Activated naive CD8-positive, alpha-beta T cell (primary cell): ENCODE data around the gene ARHGEF39.
"Not testable (repeated sequence)": the region's sequence is repeated elsewhere in the genome, so short reads cannot be mapped to it uniquely, and the experiment has no call there.

Experiments
- H3K27ac Mint-ChIP-seq: one replicate; pipeline ENCODE4 v1.8.0; 2021; ENCODE audit warnings: mixed read lengths
- H3K27me3 Mint-ChIP-seq: one replicate; pipeline ENCODE4 v1.8.0; 2021; ENCODE audit warnings: mixed read lengths
- H3K36me3 Mint-ChIP-seq: one replicate; pipeline ENCODE4 v1.8.0; 2021; ENCODE audit warnings: mixed read lengths
- H3K4me1 Mint-ChIP-seq: one replicate; pipeline ENCODE4 v1.8.0; 2021; ENCODE audit warnings: low read depth, mixed read lengths
- H3K4me3 Mint-ChIP-seq: one replicate; pipeline ENCODE4 v1.8.0; 2021; ENCODE audit warnings: mild to moderate bottlenecking, mixed read lengths
- H3K9me3 Mint-ChIP-seq: one replicate; pipeline ENCODE4 v1.8.0; 2021; ENCODE audit warnings: low read depth, mixed read lengths

Gene ARHGEF39

DNA sequence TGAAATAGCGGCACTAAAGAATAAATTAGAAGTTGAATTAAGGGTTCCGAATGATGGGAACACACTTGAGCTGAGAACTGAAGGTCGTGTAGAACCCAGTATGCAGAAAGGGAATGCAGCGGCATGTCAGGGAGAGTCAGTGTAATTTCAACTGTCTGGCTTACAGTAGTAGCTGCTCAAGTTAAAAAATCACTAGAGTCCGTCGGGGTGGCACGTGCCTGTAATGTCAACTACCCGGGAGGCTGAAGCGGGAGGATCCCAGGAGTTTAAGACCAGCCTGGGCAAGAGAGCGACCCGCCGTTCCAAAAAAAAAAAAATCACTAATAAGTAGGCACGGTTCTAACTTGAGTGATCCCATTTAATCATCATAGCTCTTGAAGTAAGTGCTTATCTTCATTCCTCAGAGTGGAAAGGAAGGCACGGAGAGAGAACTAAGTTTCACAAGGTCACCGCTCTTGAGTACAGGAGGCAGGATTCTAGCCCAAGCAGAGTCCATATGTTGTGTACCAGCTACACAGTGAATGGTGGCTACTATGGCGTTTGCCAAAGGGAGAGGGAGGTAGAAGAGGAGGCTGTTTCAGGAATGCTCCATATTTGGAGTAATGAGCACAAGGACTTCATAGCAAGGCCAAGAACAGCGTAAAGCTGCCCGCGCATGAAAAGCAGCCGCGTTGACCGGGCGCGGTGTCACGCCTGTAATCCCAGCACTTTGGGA lies 8.0 kb downstream of the ARHGEF39 start:
- Mint-ChIP-seq H3K4me1 (peaks cover 64% of the 10 kb centered on the region), H3K9me3 (no peaks in the 10 kb centered on the region), H3K27ac (peak overlapping the region; percentile 99), H3K27me3 (no peaks in the 10 kb centered on the region), H3K36me3 (peaks cover 2% of the 10 kb centered on the region), H3K4me3 (peak overlapping the region; percentile 85)

GRCh38 chr9:35656348-35656747 lies 8.6 kb downstream of the ARHGEF39 start:
- Mint-ChIP-seq H3K9me3 (no peaks in the 10 kb centered on the region), H3K4me1 (peaks cover 66% of the 10 kb centered on the region), H3K4me3 (peak overlapping the region; percentile 85)

DNA sequence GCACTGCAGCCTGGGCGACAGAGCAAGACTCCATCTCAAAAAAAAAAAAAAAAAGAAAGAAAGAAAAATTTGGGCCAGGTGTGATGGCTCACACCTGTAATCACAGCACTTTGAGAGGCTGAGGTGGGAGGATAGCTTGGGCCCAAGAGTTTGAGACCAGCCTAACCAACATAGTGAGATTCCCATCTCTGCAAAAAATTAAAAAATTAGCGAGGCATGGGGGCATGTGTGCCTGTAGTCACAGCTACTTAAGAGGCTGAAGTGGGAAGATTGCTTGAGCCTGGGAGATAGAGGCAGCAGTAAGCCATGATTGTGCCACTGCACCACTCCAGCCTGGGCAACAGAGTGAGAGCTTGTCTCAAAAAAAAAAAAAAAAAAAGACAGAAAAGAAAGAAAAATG lies 11.4 kb downstream of the ARHGEF39 start:
- Mint-ChIP-seq H3K27me3 (no peaks in the 10 kb centered on the region), H3K4me3 (no peak overlapping the region), H3K4me1 (peaks cover 60% of the 10 kb centered on the region), H3K27ac (no peak overlapping the region), H3K36me3 (no peaks in the 10 kb centered on the region), H3K9me3 (no peaks in the 10 kb centered on the region)

More at GRCh38 chr9:35656348-35656747, 8.6 kb downstream of the ARHGEF39 start:
- Mint-ChIP-seq H3K27ac (peak overlapping the region; percentile 99), H3K36me3 (peaks cover 2% of the 10 kb centered on the region), H3K27me3 (no peaks in the 10 kb centered on the region)

- Mint-ChIP-seq H3K27ac (no peak overlapping the region), H3K4me1 (peaks cover 66% of the 10 kb centered on the region), H3K36me3 (no peaks in the 10 kb centered on the region), H3K27me3 (no peaks in the 10 kb centered on the region), H3K4me3 (no peak overlapping the region), H3K9me3 (no peaks in the 10 kb centered on the region)
Measured at GRCh38 chr9:35652829-35653209, 12.2 kb downstream of the ARHGEF39 start.

DNA sequence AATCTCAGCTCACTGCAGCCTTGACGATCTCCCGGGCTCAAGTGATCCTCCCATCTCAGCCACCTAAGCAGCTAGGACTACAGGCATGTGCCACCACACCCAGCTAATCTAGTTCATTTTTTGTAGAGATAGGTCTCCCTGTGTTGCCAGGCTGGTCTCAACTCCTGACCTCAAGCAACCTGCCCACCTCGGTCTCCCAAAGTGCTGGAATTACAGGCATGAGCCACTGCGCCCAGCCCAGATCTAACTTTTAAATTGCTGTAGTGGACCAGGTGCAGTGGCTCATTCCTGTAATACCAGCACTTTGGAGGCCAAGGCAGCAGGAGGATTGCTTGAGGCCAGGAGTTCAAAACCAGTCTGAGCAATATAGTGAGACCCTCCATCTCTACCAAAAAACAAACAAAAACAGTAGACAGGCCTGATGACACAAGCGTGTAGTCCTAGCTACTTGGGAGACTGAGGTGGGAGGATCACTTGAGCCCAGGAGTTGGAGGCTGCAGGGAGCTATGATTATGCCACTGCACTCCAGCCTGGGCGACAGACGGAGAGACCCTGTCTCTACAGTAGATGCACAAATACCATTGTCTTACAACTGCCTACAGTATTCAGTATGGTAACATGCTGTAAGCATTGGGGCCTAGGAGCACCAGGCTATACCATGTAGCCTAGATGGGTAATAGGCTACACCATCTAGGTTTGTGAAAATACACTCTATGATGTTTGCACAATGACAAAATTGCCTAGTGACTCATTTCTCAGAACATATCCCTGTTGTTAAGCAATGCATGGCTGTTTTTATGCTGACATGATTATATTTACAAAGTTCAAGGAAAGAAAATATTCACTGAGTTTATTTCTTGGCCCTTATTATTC lies 12.8 kb downstream of the ARHGEF39 start:
- peak overlapping the region; percentile 91 for H3K27ac Mint-ChIP-seq
- H3K36me3 Mint-ChIP-seq: no peaks in the 10 kb centered on the region
- peaks cover 66% of the 10 kb centered on the region for H3K4me1 Mint-ChIP-seq
- H3K4me3 Mint-ChIP-seq: peak overlapping the region; percentile 38
- no peaks in the 10 kb centered on the region for H3K9me3 Mint-ChIP-seq
- H3K27me3 Mint-ChIP-seq: no peaks in the 10 kb centered on the region

DNA sequence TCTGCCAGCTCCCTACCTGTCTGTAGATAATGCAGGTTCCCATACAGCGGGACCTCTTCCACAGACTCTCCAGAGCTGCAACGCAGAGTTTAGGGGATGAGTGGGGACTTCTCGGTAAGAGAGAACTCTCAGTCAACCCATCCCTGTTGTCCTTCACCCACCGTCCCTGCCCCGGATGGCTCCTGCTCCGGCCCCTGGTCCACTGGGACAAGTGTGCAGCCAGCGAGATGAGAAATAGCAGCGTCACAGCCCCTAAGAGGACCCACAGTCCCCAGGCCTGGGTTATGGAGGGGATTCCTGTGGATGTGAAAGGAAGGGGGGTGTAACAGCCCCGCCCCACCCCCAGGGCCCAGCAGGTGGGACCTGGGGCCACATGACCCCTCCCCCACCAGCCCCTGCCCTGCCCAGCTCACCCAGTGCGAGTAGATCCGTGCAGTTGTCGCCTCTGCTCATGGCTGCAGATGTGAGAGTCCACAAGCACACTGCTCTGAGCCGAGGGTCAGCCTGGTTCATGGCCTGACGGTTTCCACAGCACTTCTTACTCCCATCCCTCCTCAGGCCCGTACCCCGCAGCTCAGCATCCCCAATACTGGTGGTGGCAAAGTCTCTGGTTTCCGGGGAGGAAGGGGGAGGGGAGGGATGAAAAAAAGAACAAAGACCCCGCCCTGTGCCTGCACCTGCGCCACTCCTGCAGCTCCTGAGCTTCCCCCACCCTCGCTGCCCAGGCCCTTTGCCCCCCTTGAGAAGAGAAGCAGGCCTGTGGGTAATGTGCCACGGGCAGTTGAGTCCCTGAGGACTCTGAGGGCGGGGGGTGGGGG lies 14.4 kb downstream of the ARHGEF39 start, which contains the start of gene SIT1:
TSS of gene SIT1 (minus strand) at position 591 of the 818 bp plus-strand sequence. CDS start at position 513, 78 bp downstream.
- Mint-ChIP-seq H3K4me3 (peak within 1 kb of the TSS; percentile 85), H3K4me1 (peaks cover 61% of the 10 kb centered on the region), H3K27ac (peak within 1 kb of the TSS; percentile 91), H3K9me3 (no peaks in the 10 kb centered on the region), H3K36me3 (no peaks in the 10 kb centered on the region), H3K27me3 (no peaks in the 10 kb centered on the region)

DNA sequence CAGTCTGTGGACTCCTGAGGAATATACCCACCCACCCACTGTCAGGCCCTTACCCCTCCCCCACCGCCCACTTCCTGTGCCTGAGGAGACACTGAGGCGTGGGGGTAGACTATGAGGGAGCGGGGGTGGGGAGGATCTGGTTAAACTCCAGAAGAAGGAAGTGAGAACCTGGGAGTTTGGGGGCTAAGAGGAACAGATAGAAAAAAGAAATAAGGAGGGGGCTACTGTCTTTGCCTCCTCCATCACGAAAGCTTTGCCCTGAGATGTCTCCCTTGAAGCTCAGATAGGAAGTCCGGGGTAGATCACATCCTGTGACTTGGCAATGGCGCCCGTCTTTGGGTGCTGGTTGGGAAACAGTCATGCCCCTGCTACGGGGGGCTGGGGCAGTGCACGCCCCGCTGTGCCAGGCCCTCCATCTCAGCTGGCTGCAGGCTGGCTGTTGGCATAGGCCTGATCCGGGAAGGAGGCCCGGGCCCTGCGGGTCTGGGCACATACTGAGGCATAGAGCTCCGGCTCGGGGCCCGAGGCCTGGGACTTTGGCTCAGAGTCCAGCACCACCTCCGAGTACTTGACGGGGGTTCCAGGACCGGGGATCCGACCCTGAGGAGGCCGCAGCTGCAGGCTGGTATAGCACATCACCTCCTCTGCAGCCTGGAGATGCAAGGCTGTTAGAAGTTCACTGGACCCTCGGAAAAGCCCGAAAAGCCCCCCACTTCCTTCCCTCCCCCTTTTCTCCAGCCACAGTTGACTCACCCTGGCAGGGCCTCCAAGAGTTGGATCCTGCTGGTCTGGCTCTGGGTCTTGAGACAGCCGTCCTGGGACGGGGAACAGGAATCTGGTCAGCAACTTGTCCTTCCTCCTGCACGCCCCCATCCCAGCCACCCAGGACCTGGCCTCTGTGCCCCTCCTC lies 15.3 kb downstream of the ARHGEF39 start:
- no peaks in the 10 kb centered on the region for H3K27me3 Mint-ChIP-seq
- peak overlapping the region; percentile 91 for H3K27ac Mint-ChIP-seq
- peaks cover 64% of the 10 kb centered on the region for H3K4me1 Mint-ChIP-seq
- H3K9me3 Mint-ChIP-seq: no peaks in the 10 kb centered on the region
- peak overlapping the region; percentile 85 for H3K4me3 Mint-ChIP-seq
- H3K36me3 Mint-ChIP-seq: no peaks in the 10 kb centered on the region

DNA sequence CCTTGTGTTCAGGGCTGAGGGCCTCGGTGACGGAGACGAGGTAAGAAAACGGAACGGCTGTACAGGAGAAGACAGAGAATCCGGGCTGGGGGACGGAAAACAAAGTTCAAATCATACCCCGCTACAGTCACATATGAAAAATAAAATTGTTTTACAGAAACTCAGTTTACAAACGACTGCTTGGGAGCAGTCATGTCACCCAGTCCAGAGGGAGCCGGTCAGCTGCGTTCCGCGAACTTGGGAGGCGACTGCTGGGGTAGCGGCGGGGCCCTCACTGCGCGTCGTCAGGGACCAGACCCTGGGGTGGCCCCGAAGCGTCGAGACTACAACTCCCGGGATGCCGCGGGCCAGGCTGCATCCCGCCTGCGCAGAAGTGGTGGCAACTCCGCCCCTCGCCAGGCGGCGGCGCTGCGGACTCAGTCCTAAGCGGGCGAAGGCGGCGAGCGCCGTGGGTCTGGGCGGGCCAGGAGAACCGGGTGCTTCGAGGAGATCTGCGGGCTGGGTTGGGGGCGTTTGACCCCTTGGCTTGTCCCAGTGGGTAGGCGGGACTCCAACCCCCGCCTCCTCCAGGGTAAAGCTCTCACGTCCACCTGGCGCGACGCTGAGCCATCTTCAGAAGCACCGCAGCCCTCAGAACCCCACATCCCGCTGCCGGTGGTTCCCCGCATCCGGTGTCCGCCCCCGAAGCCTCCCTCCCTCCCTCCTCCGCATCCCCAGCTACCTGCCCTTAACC lies 18.3 kb downstream of the ARHGEF39 start:
- Mint-ChIP-seq H3K27me3 (no peaks in the 10 kb centered on the region), H3K9me3 (no peaks in the 10 kb centered on the region), H3K4me1 (peaks cover 65% of the 10 kb centered on the region), H3K27ac (peak overlapping the region; percentile 93), H3K36me3 (no peaks in the 10 kb centered on the region), H3K4me3 (peak overlapping the region; percentile 96)

DNA sequence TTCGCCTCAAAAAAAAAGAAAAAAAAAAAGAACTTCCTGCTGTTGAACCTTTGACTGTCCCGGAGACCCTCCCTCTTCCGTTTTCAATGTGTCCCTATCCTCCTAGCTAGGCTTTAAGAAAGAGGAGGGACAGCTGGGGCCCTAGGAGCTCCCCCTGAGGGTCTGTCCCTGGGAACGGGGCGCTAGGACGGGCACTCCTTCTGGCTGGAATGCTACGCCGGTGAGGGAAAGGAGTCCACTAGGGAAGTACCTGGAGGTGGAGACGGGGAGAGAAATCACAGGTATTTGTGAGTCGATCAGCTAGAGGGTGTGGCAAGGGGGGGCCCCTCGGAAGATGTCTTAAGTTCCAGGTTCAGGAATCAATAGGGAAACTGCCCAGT lies 18.9 kb downstream of the ARHGEF39 start:
- no peaks in the 10 kb centered on the region for H3K9me3 Mint-ChIP-seq
- peaks cover 63% of the 10 kb centered on the region for H3K4me1 Mint-ChIP-seq

GRCh38 chr9:35645736-35646135 lies 19.3 kb downstream of the ARHGEF39 start:
- peaks cover 60% of the 10 kb centered on the region for H3K4me1 Mint-ChIP-seq

More for the DNA sequence above, 18.9 kb downstream of the ARHGEF39 start:
- H3K4me3 Mint-ChIP-seq: peak overlapping the region; percentile 96
- no peaks in the 10 kb centered on the region for H3K36me3 Mint-ChIP-seq
- H3K27me3 Mint-ChIP-seq: no peaks in the 10 kb centered on the region
- H3K27ac Mint-ChIP-seq: peak overlapping the region; percentile 93

GRCh38 chr9:35643046-35643445 lies 21.9 kb downstream of the ARHGEF39 start:
- no peaks in the 10 kb centered on the region for H3K9me3 Mint-ChIP-seq
- no peak overlapping the region for H3K27ac Mint-ChIP-seq
- no peaks in the 10 kb centered on the region for H3K27me3 Mint-ChIP-seq
- peaks cover 60% of the 10 kb centered on the region for H3K4me1 Mint-ChIP-seq
- H3K4me3 Mint-ChIP-seq: no peak overlapping the region
- peaks cover 5% of the 10 kb centered on the region for H3K36me3 Mint-ChIP-seq

More at GRCh38 chr9:35645736-35646135, 19.3 kb downstream of the ARHGEF39 start:
- not testable (repeated sequence) for H3K36me3 Mint-ChIP-seq, H3K9me3 Mint-ChIP-seq, H3K27me3 Mint-ChIP-seq
- H3K4me3 Mint-ChIP-seq: peak overlapping the region; percentile 96
- H3K27ac Mint-ChIP-seq: peak overlapping the region; percentile 93

DNA sequence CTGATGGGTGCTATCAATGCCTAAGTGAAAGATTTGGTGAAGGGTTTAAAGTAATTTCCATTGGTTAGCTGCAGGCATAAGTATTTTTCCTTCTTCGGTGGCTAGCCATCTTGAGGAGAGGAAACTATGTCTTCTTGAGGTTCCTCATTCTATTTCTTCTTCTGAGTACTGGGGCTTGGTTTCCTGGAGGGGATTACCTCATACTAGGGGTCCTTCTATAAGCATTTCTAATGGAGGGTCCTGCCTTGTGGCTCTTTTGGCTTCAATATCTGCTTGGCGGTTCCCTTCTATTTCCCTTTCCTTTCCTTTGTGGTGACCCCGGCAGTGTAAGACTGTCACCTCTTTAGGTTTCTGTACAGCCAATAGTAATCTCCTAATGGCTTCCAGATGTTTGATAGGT lies 23.5 kb downstream of the ARHGEF39 start:
- not testable (repeated sequence) for H3K27ac Mint-ChIP-seq, H3K36me3 Mint-ChIP-seq, H3K4me3 Mint-ChIP-seq, H3K27me3 Mint-ChIP-seq, H3K9me3 Mint-ChIP-seq
- H3K4me1 Mint-ChIP-seq: peaks cover 60% of the 10 kb centered on the region

DNA sequence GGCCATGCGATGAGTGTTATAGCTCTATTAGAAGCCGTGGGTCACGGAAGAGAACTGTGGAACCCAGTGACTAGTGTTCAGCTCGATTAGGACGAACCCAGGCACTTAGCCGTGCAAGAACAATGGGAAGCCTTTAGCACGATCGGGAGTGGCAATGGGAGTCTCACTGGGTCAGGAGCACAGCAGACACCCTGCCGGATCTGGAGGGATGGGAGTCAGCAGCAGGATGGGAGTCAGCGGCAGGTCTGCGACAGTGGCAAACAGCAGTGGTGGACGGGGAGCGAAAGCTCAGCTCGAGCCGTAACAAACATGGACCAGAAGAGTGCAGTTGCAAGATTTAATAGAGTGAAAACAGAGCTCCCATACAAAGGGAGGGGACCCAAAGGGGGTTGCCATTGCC lies 24.6 kb downstream of the ARHGEF39 start:
- not testable (repeated sequence) for H3K27me3 Mint-ChIP-seq, H3K27ac Mint-ChIP-seq, H3K4me3 Mint-ChIP-seq, H3K9me3 Mint-ChIP-seq, H3K36me3 Mint-ChIP-seq
- peaks cover 61% of the 10 kb centered on the region for H3K4me1 Mint-ChIP-seq
